Globus pallidus (tissue), 1 donor: ENCODE measurements around the gene IL21R.
"Not testable (repeated sequence)": the region's sequence is repeated elsewhere in the genome, so short reads cannot be mapped to it uniquely, and the experiment has no call there.

Source experiments
- DNase-seq: peaks from one replicate; pipeline ENCODE4 v3.0.0-alpha.2; 2015; ENCODE audit warnings: low spot score

The IL21R gene

GRCh38 chr16:27445502-27446175 lies 43.7 kb downstream of the IL21R start:
- no peak for DNase-seq

- DNase-seq = no peak
Measured at GRCh38 chr16:27446721-27447120, 44.7 kb downstream of the IL21R start.

GRCh38 chr16:27447301-27447700 lies 45.3 kb downstream of the IL21R start:
- no peak for DNase-seq

GRCh38 chr16:27448532-27449433 lies 46.8 kb downstream of the IL21R start:
- DNase-seq = no peak

DNA sequence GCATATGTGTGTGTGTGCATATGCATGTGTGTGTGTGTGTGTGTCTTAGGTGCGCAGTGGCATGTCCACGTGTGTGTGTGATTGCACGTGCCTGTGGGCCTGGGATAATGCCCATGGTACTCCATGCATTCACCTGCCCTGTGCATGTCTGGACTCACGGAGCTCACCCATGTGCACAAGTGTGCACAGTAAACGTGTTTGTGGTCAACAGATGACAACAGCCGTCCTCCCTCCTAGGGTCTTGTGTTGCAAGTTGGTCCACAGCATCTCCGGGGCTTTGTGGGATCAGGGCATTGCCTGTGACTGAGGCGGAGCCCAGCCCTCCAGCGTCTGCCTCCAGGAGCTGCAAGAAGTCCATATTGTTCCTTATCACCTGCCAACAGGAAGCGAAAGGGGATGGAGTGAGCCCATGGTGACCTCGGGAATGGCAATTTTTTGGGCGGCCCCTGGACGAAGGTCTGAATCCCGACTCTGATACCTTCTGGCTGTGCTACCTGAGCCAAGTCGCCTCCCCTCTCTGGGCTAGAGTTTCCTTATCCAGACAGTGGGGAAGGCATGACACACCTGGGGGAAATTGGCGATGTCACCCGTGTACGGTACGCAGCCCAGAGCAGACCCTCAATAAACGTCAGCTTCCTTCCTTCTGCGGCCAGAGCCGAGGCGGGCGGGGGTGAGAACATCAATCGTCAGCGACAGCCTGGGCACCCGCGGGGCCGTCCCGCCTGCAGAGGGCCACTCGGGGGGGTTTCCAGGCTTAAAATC lies 47.6 kb downstream of the IL21R start:
- DNase-seq = no peak

GRCh38 chr16:27450196-27450549 lies 48.2 kb downstream of the IL21R start:
- DNase-seq = no peak

DNA sequence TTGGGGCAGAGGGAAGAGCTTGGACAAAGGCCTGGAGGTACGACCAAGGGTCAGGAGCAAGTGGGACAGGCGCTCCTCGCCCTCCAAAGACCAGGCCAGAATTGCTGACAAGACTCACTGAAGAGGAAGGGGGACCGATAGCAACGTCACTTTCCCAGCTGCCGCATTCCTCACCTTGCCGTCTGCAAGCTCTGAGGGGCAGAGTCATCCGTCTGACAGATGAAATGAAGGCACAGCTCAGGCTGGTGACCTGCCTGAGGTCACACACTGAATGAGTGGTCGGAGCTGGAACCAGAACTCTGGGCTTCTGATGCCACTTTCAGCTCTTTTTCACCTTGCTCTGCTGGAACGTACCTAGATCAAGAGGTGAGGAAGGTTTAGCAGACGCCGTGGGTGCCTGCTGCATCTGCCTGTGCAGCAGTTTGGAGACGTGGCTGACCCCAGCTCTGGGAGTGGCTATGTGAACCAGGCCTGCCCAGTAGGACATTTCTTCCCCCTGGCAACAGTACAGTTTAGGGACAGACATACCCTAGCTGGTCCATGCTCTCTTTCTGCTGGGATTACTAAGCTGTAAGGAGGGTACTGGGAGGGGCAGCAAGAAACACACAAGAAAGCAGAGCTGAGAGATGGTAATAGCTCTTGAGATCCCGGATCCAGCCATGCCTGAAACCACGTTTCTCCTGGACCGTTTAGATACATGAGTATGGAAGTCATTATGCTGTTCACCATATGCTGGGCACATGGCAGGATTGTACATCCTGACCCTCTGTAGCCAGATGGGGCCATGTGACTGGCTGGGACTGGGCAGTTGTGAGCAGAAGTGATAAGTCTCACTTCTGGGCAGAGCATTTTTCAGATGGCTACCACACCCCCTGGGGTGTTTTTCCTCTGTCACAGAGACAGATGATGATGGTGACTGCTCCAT lies 50.9 kb downstream of the IL21R start:
- no peak for DNase-seq

- DNase-seq = no peak
Measured at GRCh38 chr16:27453494-27453825, 51.5 kb downstream of the IL21R start.

GRCh38 chr16:27455700-27456099 lies 53.7 kb downstream of the IL21R start:
- no peak for DNase-seq

DNA sequence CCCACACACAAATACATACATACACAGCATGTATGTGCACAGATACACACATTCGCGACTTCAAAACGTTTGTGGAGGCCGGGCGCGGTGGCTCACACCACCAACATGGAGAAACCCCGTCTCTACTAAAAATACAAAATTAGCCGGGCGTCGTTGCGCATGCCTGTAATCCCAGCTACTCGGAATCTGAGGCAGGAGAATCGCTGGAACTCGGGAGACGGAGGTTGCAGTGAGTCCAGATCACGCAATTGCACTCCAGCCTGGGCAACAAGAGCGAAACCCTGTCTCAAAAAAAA lies 55.6 kb downstream of the IL21R start:
- not testable (repeated sequence) for DNase-seq

DNA sequence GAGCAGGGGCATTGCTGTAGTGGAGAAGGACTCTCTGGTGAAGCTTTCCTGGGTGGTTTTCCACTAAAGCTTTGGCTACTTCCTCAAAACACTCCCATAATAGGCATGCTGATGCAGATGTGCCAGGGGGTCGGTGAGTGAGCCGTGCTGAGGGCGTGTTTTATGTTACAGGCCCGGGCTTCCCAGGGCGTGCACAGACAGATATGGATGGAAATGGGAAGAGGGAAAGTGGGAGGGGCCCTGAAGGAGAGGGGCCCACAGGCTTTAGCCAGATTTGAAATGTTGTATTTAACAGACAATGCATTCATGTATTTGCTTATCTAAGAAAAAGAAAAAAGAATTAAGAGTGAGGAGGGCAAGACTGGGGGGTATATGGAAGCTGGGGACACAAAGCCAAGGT lies 56.3 kb downstream of the IL21R start:
- DNase-seq = no peak

GRCh38 chr16:27458987-27459688 lies 57.2 kb downstream of the IL21R start:
- no peak for DNase-seq

DNA sequence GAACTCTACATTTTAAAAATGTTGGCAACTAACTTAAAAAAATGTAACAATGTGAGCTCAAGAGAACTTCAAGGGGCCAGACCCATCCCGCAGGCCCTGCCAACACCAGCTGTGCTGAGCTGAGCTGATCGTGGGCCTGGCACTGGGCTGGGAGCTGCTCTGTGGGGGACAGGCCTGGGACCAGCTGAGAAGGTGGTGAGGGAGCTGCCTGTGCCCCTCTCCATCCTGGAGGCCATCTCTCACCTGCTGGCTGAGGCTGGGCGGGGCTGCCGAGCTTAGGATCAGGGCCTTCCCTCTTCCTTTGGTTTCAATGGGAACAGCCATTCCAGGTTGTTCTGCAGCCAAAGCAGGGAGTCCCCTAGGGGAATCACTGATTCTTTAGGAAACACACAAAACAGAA lies 58.2 kb downstream of the IL21R start:
- DNase-seq = no peak

GRCh38 chr16:27460663-27461482 lies 58.9 kb downstream of the IL21R start:
- no peak for DNase-seq

- DNase-seq = no peak
Measured at GRCh38 chr16:27461483-27462171, 59.7 kb downstream of the IL21R start.

DNA sequence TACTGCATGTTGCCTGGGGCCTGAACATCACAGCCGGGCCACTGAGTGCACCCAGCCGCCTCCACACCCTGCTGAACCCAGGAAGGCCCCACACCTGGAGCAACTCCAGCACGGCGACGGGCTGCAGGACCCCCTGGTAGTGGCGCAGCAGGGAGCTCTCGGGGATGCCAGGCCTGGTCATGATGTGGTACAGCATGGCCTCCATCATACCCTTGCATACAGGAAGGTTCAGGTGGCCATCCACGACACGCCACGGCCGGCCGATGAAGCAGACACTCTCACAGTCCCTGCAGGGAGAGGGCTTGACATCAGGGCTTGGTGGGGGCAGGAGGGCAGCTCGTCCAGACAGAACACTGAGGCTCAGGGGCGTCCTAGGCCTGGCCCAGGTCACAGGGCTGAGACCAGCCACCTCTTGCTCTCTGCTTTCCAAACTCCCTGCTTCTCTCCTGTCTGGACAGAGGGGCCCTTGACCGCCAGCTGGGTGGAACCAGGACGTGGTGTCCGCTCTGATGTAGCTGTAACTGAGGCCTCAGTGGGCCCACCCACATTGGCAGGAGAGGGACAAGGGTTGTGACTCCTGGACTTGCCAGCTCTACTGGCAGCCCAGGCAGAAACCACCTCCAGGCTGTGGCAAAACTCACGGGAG lies 60.3 kb downstream of the IL21R start:
- no peak for DNase-seq

DNA sequence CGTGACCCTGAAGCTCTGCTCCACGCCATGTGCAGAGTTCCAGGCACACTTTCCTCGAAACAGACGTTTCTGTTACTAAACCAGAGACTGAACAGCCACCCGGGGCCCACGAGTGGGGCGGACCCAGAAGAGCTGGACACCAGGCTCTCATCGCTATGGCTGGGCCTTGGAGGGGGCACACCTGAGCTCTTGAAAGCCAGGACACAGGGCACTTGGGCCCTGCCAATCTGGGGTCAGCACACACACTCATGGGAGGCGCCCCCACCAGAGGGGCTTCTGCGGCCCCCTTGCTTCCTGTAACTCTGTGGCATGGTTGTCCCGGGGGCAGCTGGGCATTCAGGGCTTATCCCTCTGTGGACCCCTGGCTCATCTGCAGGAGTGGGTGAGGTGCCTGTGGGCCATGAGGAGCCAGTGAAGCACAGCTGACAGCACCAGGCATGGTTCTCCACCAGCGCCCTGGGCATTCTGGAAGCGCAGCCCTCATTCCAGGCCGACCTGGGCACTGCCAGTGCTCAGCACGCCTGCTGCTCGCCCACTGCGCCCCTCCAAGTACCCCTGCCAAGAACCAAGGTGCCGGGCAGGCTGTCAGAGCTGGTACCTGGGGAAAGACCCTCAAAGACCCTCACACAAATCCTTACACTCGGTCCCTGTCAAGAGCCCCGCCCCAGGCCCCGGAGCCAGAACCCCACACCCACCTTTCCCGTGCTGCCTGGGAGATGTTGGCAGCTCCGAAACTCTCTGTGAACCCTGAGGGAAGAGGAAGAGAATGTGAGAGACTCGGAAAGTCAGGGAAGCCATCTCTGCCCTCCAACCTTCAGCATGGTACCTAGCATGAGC lies 61.1 kb downstream of the IL21R start:
- DNase-seq = no peak
